ENCODE measurements around the gene SH3RF3. TPM values are rescaled to one million over a fixed set of nuclear protein-coding genes. Genes with fewer than 3 reads are reported as not detected.
A peak's percentile ranks its signal among the peaks of the same experiment; 100 is the strongest.

Gene SH3RF3
- total and polyA plus RNA-seq, 4 experiments from 2014 or later = 0.26 to 2.2 (median 2.1) TPM; not detected in 1

DNA sequence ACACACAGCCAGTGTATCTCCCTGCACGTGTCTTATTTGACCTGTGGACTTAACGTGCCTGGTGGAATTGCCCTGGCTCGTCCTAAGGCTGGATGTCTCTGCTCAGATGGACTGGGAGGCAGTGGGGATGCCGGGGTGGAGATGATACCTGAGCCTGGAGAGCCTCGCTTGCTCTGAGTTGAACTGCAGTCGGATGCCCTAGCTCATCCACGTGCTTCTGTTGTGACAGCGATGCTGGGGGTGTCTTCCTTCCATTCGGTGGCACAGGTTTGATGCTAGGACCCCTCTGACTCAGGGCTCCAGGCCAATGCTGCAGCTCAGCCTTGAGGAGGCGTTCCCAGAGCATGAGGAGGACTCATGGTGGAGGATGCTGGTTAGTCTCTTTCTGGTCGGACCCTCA is 117.6 kb downstream of the SH3RF3 start:
- POLR2A ChIA-PET (ENCODE audit: partially characterized antibody) = no interaction called here

DNA sequence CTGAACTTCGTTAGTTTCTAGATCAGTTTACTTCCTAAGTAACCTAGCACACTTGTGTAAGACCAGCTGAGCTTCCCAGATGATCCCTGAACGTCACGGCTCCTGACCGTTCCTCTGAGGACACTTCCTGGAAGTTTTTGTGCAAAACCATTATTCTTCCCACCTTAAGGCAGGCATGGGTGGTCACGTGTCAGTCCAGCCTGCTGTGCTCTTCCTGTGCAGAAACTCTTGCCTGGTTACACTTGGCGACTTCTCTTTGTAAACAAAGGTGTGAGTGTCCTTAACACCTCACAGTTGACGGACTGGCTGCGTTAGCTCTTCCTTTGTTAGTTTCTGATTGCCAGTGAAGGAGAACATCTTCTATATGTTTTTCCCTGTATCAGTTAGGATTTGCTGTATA is 118.3 kb downstream of the SH3RF3 start:
- Mint-ChIP-seq H3K4me1 (no peaks in the 10 kb centered on the region), H3K9me3 (no peaks in the 10 kb centered on the region), H3K27ac (peak overlapping the region in 1 of 7 donors; percentile 19), H3K27me3 (peaks cover 2 to 3% of the 10 kb centered on the region in 2 donors), H3K4me3 (no peak overlapping the region), H3K36me3 (no peaks in the 10 kb centered on the region)
- Histone ChIP-seq H3K4me3 (ENCODE audit: low read length in 2 of 2) (no peak overlapping the region), H3K27me3 (ENCODE audit: insufficient read depth, low read length) (no peaks in the 10 kb centered on the region), H3K4me1 (ENCODE audit: insufficient read depth, low read length) (no peaks in the 10 kb centered on the region), H3K9me3 (ENCODE audit: control insufficient read depth in 1 of 2, low read length in 2 of 2) (no peaks in the 10 kb centered on the region), H3K36me3 (ENCODE audit: insufficient read depth, low read length) (no peaks in the 10 kb centered on the region), H3K27ac (ENCODE audit: low read depth, low read length) (no peak overlapping the region)
- ChIA-PET POLR2A (ENCODE audit: partially characterized antibody) (no interaction called here), CTCF (ENCODE audit: partially characterized antibody) (no interaction called here)
- no peak for DNase-seq
- intact Hi-C loops (cut with micrococcal nuclease) = no loop called here

More for the DNA sequence above, 117.6 kb downstream of the SH3RF3 start:
- CTCF ChIA-PET (ENCODE audit: partially characterized antibody) = no interaction called here
- Mint-ChIP-seq H3K9me3 (no peaks in the 10 kb centered on the region), H3K36me3 (no peaks in the 10 kb centered on the region), H3K4me3 (no peak overlapping the region), H3K4me1 (no peaks in the 10 kb centered on the region), H3K27me3 (peaks cover 2 to 3% of the 10 kb centered on the region in 2 donors), H3K27ac (no peak overlapping the region)
- Histone ChIP-seq H3K27ac (ENCODE audit: low read depth, low read length) (no peak overlapping the region), H3K36me3 (ENCODE audit: insufficient read depth, low read length) (no peaks in the 10 kb centered on the region), H3K9me3 (ENCODE audit: control insufficient read depth in 1 of 2, low read length in 2 of 2) (no peaks in the 10 kb centered on the region), H3K27me3 (ENCODE audit: insufficient read depth, low read length) (no peaks in the 10 kb centered on the region), H3K4me3 (ENCODE audit: low read length in 2 of 2) (no peak overlapping the region), H3K4me1 (ENCODE audit: insufficient read depth, low read length) (no peaks in the 10 kb centered on the region)
- no peak for DNase-seq
- intact Hi-C loops (cut with micrococcal nuclease) = no loop called here

DNA sequence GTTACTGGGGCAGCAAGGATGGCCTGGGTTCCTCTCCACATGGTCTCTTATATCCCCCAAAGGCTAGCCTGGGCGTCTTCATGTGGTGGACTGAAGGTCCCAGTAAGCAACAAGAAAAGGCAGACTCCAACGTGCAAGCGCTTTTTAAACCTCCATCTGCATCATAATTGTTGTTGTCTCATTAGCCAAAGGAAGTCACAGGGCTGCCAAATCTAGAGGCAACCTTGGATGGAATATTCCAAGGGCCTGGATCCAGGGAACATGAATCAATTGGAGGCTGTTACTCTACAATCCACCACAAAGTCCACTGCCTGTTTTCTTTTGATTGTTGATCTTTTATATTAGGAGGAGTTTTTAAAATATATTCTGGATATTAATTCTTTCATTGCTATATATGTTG is 118.8 kb downstream of the SH3RF3 start:
- H3K36me3 Mint-ChIP-seq = no peaks in the 10 kb centered on the region
- no peaks in the 10 kb centered on the region for H3K36me3 ChIP-seq (ENCODE audit: insufficient read depth, low read length)
- no peak for DNase-seq
- no peak overlapping the region for H3K4me3 Mint-ChIP-seq
- H3K4me3 ChIP-seq (ENCODE audit: low read length in 2 of 2) = no peak overlapping the region
- no peaks in the 10 kb centered on the region for H3K4me1 ChIP-seq (ENCODE audit: insufficient read depth, low read length)
- no peaks in the 10 kb centered on the region for H3K27me3 ChIP-seq (ENCODE audit: insufficient read depth, low read length)
- H3K27ac Mint-ChIP-seq = no peak overlapping the region
- peaks cover 2 to 3% of the 10 kb centered on the region in 2 donors for H3K27me3 Mint-ChIP-seq
- ChIA-PET POLR2A (ENCODE audit: partially characterized antibody) (no interaction called here), CTCF (ENCODE audit: partially characterized antibody) (no interaction called here)
- H3K27ac ChIP-seq (ENCODE audit: low read depth, low read length) = no peak overlapping the region
- intact Hi-C loops (cut with micrococcal nuclease) = no loop called here
- no peaks in the 10 kb centered on the region for H3K9me3 ChIP-seq (ENCODE audit: control insufficient read depth in 1 of 2, low read length in 2 of 2)
- no peaks in the 10 kb centered on the region for H3K4me1 Mint-ChIP-seq
- no peaks in the 10 kb centered on the region for H3K9me3 Mint-ChIP-seq

DNA sequence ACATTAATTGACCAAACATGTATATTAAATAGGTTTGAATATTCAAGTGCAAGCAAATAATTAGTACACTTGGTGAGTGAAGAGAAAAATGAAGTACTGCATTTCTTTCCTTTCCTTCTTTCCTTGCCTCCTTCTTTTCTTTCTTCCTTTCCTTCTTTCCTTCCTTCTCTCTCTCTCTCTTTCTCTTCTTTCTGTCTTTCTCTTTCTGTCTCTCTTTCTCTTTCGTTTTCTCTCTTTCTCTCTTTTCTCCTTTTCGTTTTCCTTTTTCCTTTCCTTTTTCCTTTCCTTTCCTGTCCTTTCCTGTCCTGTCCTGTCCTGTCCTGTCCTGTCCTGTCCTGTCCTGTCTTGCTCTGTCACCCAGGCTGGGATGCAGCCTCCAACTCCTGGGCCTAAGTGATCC is 119.6 kb downstream of the SH3RF3 start:
- DNase-seq = no peak
- Histone ChIP-seq H3K27ac (ENCODE audit: low read depth, low read length) (no peak overlapping the region), H3K4me1 (ENCODE audit: insufficient read depth, low read length) (no peaks in the 10 kb centered on the region), H3K4me3 (ENCODE audit: low read length in 2 of 2) (no peak overlapping the region), H3K9me3 (ENCODE audit: control insufficient read depth in 1 of 2, low read length in 2 of 2) (no peaks in the 10 kb centered on the region), H3K36me3 (ENCODE audit: insufficient read depth, low read length) (no peaks in the 10 kb centered on the region), H3K27me3 (ENCODE audit: insufficient read depth, low read length) (no peaks in the 10 kb centered on the region)
- Mint-ChIP-seq H3K27me3 (peaks cover 2 to 3% of the 10 kb centered on the region in 2 donors), H3K4me1 (no peaks in the 10 kb centered on the region), H3K36me3 (no peaks in the 10 kb centered on the region), H3K27ac (peak overlapping the region in 1 of 7 donors; percentile 70), H3K9me3 (no peaks in the 10 kb centered on the region), H3K4me3 (no peak overlapping the region)
- ChIA-PET CTCF (ENCODE audit: partially characterized antibody) (no interaction called here), POLR2A (ENCODE audit: partially characterized antibody) (interaction anchor here (1.2 kb wide), 1 partner anchor 31 kb away, joined by 3 read pairs; no protein-coding TSS in a partner anchor)
- intact Hi-C loops (cut with micrococcal nuclease) = no loop called here

DNA sequence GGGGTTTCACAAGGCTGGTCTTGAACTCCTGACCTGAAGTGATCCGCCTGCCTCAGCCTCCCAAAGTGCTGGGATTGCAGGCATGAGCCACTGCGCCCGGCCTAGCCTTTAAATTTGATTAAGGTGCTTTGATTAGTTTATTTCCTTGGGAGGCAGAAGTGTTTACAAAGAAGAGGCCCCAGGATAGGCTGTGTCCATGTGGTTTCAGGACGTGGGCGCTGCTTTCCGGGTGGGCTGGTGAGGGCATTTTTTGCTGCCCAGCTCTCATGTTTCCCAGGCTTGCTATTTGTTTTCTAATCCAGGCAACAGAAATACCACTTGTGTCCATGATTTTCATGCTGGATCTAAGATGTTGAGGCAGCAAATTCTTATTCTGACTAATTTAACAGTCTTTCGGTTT is 124.2 kb downstream of the SH3RF3 start:
- Histone ChIP-seq H3K27ac (ENCODE audit: low read depth, low read length) (no peak overlapping the region), H3K36me3 (ENCODE audit: insufficient read depth, low read length) (no peaks in the 10 kb centered on the region), H3K4me1 (ENCODE audit: insufficient read depth, low read length) (no peaks in the 10 kb centered on the region), H3K4me3 (ENCODE audit: low read length in 2 of 2) (no peak overlapping the region), H3K27me3 (ENCODE audit: insufficient read depth, low read length) (no peaks in the 10 kb centered on the region), H3K9me3 (ENCODE audit: control insufficient read depth in 1 of 2, low read length in 2 of 2) (no peaks in the 10 kb centered on the region)
- Mint-ChIP-seq H3K36me3 (no peaks in the 10 kb centered on the region), H3K4me1 (peaks cover 0 to 1% (median 0%) of the 10 kb centered on the region in 4 donors), H3K27ac (no peak overlapping the region), H3K4me3 (no peak overlapping the region), H3K9me3 (no peaks in the 10 kb centered on the region), H3K27me3 (peaks cover 4 to 6% of the 10 kb centered on the region in 2 donors)
- POLR2A ChIA-PET (ENCODE audit: partially characterized antibody) = no interaction called here
- DNase-seq = no peak
- intact Hi-C loops (cut with micrococcal nuclease) = no loop called here
- CTCF ChIA-PET (ENCODE audit: partially characterized antibody) = no interaction called here

DNA sequence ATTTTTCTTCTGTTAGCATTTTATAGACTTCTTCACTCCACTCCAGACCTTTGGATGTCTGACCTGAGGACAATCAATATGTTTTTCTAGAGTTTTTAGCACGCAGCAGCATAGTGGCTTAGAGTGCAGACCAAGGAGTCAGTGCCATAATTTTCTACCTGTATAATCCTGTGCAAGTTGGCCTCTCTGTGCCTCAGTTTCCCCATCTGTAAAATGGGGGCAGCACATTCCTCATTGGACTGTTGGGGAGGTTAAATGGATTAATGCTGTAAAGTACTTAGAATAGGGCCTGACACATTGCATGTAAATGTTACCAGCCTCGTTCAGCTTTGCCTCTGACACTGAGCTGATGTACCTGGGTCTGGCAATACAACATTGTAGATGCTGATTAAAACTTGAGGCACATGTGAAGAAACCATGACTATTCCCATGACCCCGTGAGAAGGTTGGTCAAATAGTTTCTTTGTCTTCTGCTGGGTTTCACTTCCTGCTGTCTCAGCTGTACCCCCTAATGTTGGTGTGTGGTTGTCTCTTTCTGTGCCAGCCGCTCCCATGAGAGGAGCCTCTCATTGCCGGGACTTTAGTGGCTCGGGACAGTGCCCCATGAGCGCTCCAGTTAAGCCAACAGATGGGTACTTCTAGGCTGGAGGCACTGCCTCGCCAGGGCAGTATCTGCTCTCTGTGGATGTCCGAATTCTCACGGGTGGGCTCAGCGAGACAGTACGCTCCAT is 125.3 kb downstream of the SH3RF3 start:
- no peak for DNase-seq
- Mint-ChIP-seq H3K4me3 (no peak overlapping the region), H3K4me1 (peaks cover 0 to 1% (median 0%) of the 10 kb centered on the region in 4 donors), H3K27ac (no peak overlapping the region), H3K27me3 (peaks cover 4 to 6% of the 10 kb centered on the region in 2 donors), H3K9me3 (no peaks in the 10 kb centered on the region), H3K36me3 (no peaks in the 10 kb centered on the region)
- intact Hi-C loops (cut with micrococcal nuclease) = no loop called here
- POLR2A ChIA-PET (ENCODE audit: partially characterized antibody) = no interaction called here
- H3K27me3 ChIP-seq (ENCODE audit: insufficient read depth, low read length) = no peaks in the 10 kb centered on the region
- CTCF ChIA-PET (ENCODE audit: partially characterized antibody) = no interaction called here
- no peaks in the 10 kb centered on the region for H3K9me3 ChIP-seq (ENCODE audit: control insufficient read depth in 1 of 2, low read length in 2 of 2)
- H3K4me3 ChIP-seq (ENCODE audit: low read length in 2 of 2) = no peak overlapping the region
- H3K27ac ChIP-seq (ENCODE audit: low read depth, low read length) = no peak overlapping the region
- no peaks in the 10 kb centered on the region for H3K4me1 ChIP-seq (ENCODE audit: insufficient read depth, low read length)
- H3K36me3 ChIP-seq (ENCODE audit: insufficient read depth, low read length) = no peaks in the 10 kb centered on the region

DNA sequence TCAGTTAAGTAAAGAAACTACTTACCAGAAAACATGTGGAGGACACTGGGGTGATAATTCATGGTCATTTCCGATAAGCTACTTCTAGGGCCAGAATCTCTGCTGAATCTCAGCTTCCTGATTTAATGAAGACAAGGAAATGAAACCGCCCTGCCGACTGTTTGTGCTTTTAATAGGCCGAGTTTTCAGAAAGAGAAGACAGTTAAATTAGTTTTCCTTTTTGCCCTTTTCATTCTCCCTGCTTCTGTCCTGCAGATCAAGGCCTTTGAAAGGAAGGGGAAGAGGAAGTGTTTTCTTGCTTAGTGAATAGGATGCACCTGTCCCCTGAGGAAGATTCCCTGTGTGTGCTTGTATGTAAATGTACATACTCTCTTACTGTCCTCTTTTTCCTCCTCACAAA is 126.6 kb downstream of the SH3RF3 start:
- CTCF ChIA-PET (ENCODE audit: partially characterized antibody) = no interaction called here
- H3K36me3 ChIP-seq (ENCODE audit: insufficient read depth, low read length) = no peaks in the 10 kb centered on the region
- H3K27me3 ChIP-seq (ENCODE audit: insufficient read depth, low read length) = no peaks in the 10 kb centered on the region
- peaks cover 0 to 1% (median 0%) of the 10 kb centered on the region in 4 donors for H3K4me1 Mint-ChIP-seq
- DNase-seq = no peak
- peaks cover 4 to 6% of the 10 kb centered on the region in 2 donors for H3K27me3 Mint-ChIP-seq
- H3K4me3 ChIP-seq (ENCODE audit: low read length in 2 of 2) = no peak overlapping the region
- H3K36me3 Mint-ChIP-seq = no peaks in the 10 kb centered on the region
- H3K4me1 ChIP-seq (ENCODE audit: insufficient read depth, low read length) = no peaks in the 10 kb centered on the region
- H3K27ac Mint-ChIP-seq = no peak overlapping the region
- intact Hi-C loops (cut with micrococcal nuclease) = no loop called here
- no peak overlapping the region for H3K4me3 Mint-ChIP-seq
- H3K27ac ChIP-seq (ENCODE audit: low read depth, low read length) = no peak overlapping the region
- H3K9me3 ChIP-seq (ENCODE audit: control insufficient read depth in 1 of 2, low read length in 2 of 2) = no peaks in the 10 kb centered on the region
- H3K9me3 Mint-ChIP-seq = no peaks in the 10 kb centered on the region
- POLR2A ChIA-PET (ENCODE audit: partially characterized antibody) = no interaction called here
